IMR-90 (cell line): ENCODE measurements around the gene ESPL1. TPM values are rescaled to one million over a fixed set of nuclear protein-coding genes. Genes with fewer than 3 reads are reported as not detected.

Source experiments
- ATAC-seq: fragments of 200-7000 bp; cut with Tn5 transposase; 2 replicates; pipeline ENCODE4 v1.9.1; 2020; ENCODE audit warnings: low read depth, mild to moderate bottlenecking, moderate library complexity
- BruUV-seq: library from RNA; stranded (reverse); fragments of 400-500 nt; replicated peaks from 2 replicates; lab custom pipeline; 2021; lab: Mats Ljungman, UMichigan
- CTCF ChIA-PET: fragments of 300-600 bp; formaldehyde crosslinking; extraction: SDS; loops from one replicate; lab custom pipeline; 2021; ENCODE audit warnings: antibody characterized with exemption; lab: Yijun Ruan, JAX
- POLR2A ChIA-PET: fragments of 300-600 bp; sonication (Branson Sonifier 250); formaldehyde crosslinking; loops from one replicate; lab custom pipeline; 2022; ENCODE audit warnings: antibody characterized with exemption; ENCODE audit not compliant: unreplicated experiment; lab: Charles Lee
- DNase-seq: peaks from one replicate; pipeline ENCODE4 v3.0.0; 2013
- H2AFZ ChIP-seq: replicated peaks from 2 replicates; pipeline ENCODE3; 2013; ENCODE audit warnings: low read length, mild to moderate bottlenecking; ENCODE audit not compliant: poor library complexity
- H2AK5ac ChIP-seq: 2 replicates; pipeline ENCODE4 v1.6.1; 2013; ENCODE audit warnings: low read depth, low read length, inconsistent platforms
- H2AK9ac ChIP-seq: replicated peaks from 2 replicates; pipeline ENCODE3; 2013; ENCODE audit warnings: mild to moderate bottlenecking, low read depth, low read length, moderate library complexity; ENCODE audit not compliant: poor library complexity
- H2BK120ac ChIP-seq: 2 replicates; pipeline ENCODE4 v1.6.1; 2013; ENCODE audit warnings: low read depth, low read length, inconsistent platforms
- H2BK15ac ChIP-seq: 3 replicates; pipeline ENCODE4 v1.6.1; 2013; ENCODE audit warnings: low read depth, low read length, inconsistent platforms
- H2BK20ac ChIP-seq: 2 replicates; pipeline ENCODE4 v1.6.1; 2013; ENCODE audit warnings: low read depth, mild to moderate bottlenecking, inconsistent platforms, low read length, moderate library complexity
- H2BK5ac ChIP-seq: 2 replicates; pipeline ENCODE4 v1.6.1; 2013; ENCODE audit warnings: mild to moderate bottlenecking, low read depth, low read length, inconsistent platforms; ENCODE audit not compliant: poor library complexity, severe bottlenecking
- H3K14ac ChIP-seq: replicated peaks from 2 replicates; pipeline ENCODE4 v1.6.1; 2013; ENCODE audit warnings: low read depth, low read length, inconsistent platforms
- H3K18ac ChIP-seq: 2 replicates; pipeline ENCODE4 v1.6.1; 2013; ENCODE audit warnings: low read depth, low read length, control low read depth
- H3K23ac ChIP-seq: 2 replicates; pipeline ENCODE4 v1.6.1; 2013; ENCODE audit warnings: low read depth, low read length, inconsistent platforms
- H3K27ac ChIP-seq: 2 replicates; pipeline ENCODE4 v1.5.1; 2013; ENCODE audit warnings: mild to moderate bottlenecking, control low read depth, low read length; ENCODE audit not compliant: insufficient read depth
- H3K27me3 ChIP-seq: 2 replicates; pipeline ENCODE4 v1.6.1; 2013; ENCODE audit warnings: low read length; ENCODE audit not compliant: control insufficient read depth, insufficient read depth
- H3K36me3 ChIP-seq: 2 replicates; pipeline ENCODE4 v1.6.1; 2013; ENCODE audit warnings: low read length, mixed read lengths; ENCODE audit not compliant: control insufficient read depth, insufficient read depth
- H3K4ac ChIP-seq: 2 replicates; pipeline ENCODE4 v1.6.1; 2013; ENCODE audit warnings: low read depth, low read length, inconsistent platforms
- H3K4me1 ChIP-seq: 2 replicates; pipeline ENCODE4 v1.6.1; 2013; ENCODE audit warnings: low read length, mixed read lengths; ENCODE audit not compliant: control insufficient read depth, insufficient read depth
- H3K4me2 ChIP-seq: 2 replicates; pipeline ENCODE4 v1.6.1; 2013; ENCODE audit warnings: low read depth, mild to moderate bottlenecking, control low read depth, low read length, moderate library complexity
- H3K4me3 ChIP-seq: 2 replicates; pipeline ENCODE4 v1.5.1; 2013; ENCODE audit warnings: low read depth, mild to moderate bottlenecking, control low read depth, low read length, moderate library complexity; ENCODE audit not compliant: insufficient read depth
- H3K56ac ChIP-seq: 2 replicates; pipeline ENCODE4 v1.6.1; 2013; ENCODE audit warnings: low read length, inconsistent platforms; ENCODE audit not compliant: insufficient read depth; ENCODE audit errors: extremely low read depth
- H3K79me1 ChIP-seq, 2 experiments: 2 replicates each; pipeline ENCODE4 v1.6.1; 2013; ENCODE audit warnings: low read length in 2 of 2, inconsistent platforms in 1 of 2, low read depth in 1 of 2
- H3K9ac ChIP-seq: 2 replicates; pipeline ENCODE4 v1.6.1; 2013; ENCODE audit warnings: low read depth, low read length, control low read depth
- H3K9me1 ChIP-seq: 2 replicates; pipeline ENCODE4 v1.6.1; 2013; ENCODE audit warnings: low read length, inconsistent platforms; ENCODE audit not compliant: insufficient read depth
- H3K9me3 ChIP-seq: 2 replicates; pipeline ENCODE4 v1.6.1; 2013; ENCODE audit warnings: low read length; ENCODE audit not compliant: control insufficient read depth, insufficient read depth
- H4K20me1 ChIP-seq: 2 replicates; pipeline ENCODE4 v1.6.1; 2013; ENCODE audit warnings: low read length, inconsistent platforms; ENCODE audit not compliant: insufficient read depth
- H4K5ac ChIP-seq: 2 replicates; pipeline ENCODE4 v1.6.1; 2013; ENCODE audit warnings: mild to moderate bottlenecking, low read depth, low read length, control low read depth
- H4K8ac ChIP-seq, 2 experiments: 2 replicates each; pipeline ENCODE4 v1.6.1; 2013; ENCODE audit warnings: low read depth in 2 of 2, low read length in 2 of 2, control low read depth in 1 of 2, inconsistent platforms in 1 of 2
- H4K91ac ChIP-seq: 2 replicates; pipeline ENCODE4 v1.6.1; 2013; ENCODE audit warnings: low read depth, low read length, inconsistent platforms; ENCODE audit not compliant: insufficient read depth
- CTCF ChIP-seq: conservative IDR thresholded peaks from 2 replicates; pipeline ENCODE4 v1.5.1; 2012; ENCODE audit warnings: mild to moderate bottlenecking, low read depth, low read length, improper control_type of control experiment
- FOS ChIP-seq: fragments of 150-350 bp; IDR thresholded peaks from 2 replicates; pipeline ENCODE4 v1.6.1; 2016; ENCODE audit warnings: low read depth, low read length
- MAFK ChIP-seq: IDR thresholded peaks from 2 replicates; pipeline ENCODE4 v1.6.1; 2012; ENCODE audit warnings: low read depth, low read length, improper control_type of control experiment
- RCOR1 ChIP-seq: IDR thresholded peaks from 2 replicates; pipeline ENCODE4 v1.6.1; 2012; ENCODE audit warnings: mild to moderate bottlenecking, low read length, improper control_type of control experiment; ENCODE audit not compliant: insufficient replicate concordance
- WGBS, 2 experiments: methylation state at CpG; one replicate each; pipeline versions ENCODE4 v1.1.5 to v1.1.7; 2013; ENCODE audit warnings: missing lambda C conversion rate in 2 of 2; ENCODE audit not compliant: insufficient read length in 1 of 2; ENCODE audit errors: extremely low coverage in 2 of 2; 5-methylcytosine and 5-hydroxymethylcytosine counted together
- dilution Hi-C: fragments of 300-500 bp; cut with HindIII; formaldehyde crosslinking; loops from one replicate; pipeline ENCODE4 v1.14.3; 2018; ENCODE audit warnings: low sequenced_read_pairs; ENCODE audit not compliant: unreplicated experiment
- in situ Hi-C: fragments of 300-500 bp; cut with MboI; formaldehyde crosslinking; loops from 3 replicates; pipeline ENCODE4 v1.14.3; 2019; ENCODE audit warnings: low sequenced_read_pairs, inconsistent platforms, mixed read lengths
- intact Hi-C: fragments of 100-400 bp; cut with micrococcal nuclease; formaldehyde crosslinking; loops from 2 replicates; pipeline ENCODE4 v1.10.0; 2022
- polyA plus RNA-seq, 3 experiments: library from polyadenylated mRNA; depleted of rRNA; stranded (reverse); fragments of >200 nt; gene quantifications; 2 replicates each; pipeline ENCODE4 v1.2.3, GENCODE V29; 2012; ENCODE audit warnings: low replicate concordance in 1 of 3
- total RNA-seq: library from RNA; depleted of rRNA; stranded (reverse); fragments of >200 nt; gene quantifications from 2 replicates; pipeline ENCODE4 v1.2.3, GENCODE V29; 2012

Gene ESPL1
- total and polyA plus RNA-seq, 2 of the 4 experiments (the other 2 are of a cell fraction), result 6.5 to 9.2 TPM

DNA sequence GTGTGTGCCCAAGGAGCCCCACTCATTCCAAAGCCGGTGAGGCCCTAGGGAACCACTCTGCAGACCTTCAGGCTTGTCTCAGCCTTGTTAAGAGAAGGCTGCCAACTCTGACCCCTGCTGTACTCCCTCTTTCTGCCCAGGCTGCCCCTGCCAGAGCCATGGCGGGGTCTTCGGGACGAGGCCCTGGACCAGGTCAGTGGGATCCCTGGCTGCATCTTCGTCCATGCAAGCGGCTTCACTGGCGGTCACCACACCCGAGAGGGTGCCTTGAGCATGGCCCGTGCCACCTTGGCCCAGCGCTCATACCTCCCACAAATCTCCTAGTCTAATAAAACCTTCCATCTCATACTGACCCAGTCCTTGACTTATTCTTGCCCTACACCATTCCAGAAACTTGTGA, 38.7 kb downstream of the ESPL1 start:
- H3K27me3 ChIP-seq, result no peaks in the 10 kb centered on the region
- H4K5ac ChIP-seq, result no peak overlapping the region
- H3K23ac ChIP-seq, result no peak overlapping the region
- dilution Hi-C loops, result no loop called here
- no peak for ATAC-seq
- TF ChIP-seq FOS (no peak), RCOR1 (no peak), CTCF (no peak), MAFK (no peak)
- H3K36me3 ChIP-seq, result peaks cover 57% of the 10 kb centered on the region
- no peak overlapping the region for H4K8ac ChIP-seq
- no peak overlapping the region for H2BK5ac ChIP-seq
- no peak overlapping the region for H3K4ac ChIP-seq
- POLR2A ChIA-PET, result no interaction called here
- no peak overlapping the region for H3K18ac ChIP-seq
- no peaks in the 10 kb centered on the region; the same call in 1 of the 2 replicates for H4K20me1 ChIP-seq
- no peak overlapping the region for H2BK120ac ChIP-seq
- no peak overlapping the region for H3K27ac ChIP-seq
- in situ Hi-C loops, result no loop called here
- intact Hi-C loops, result no loop called here
- no peaks in the 10 kb centered on the region for H3K4me1 ChIP-seq
- H3K4me2 ChIP-seq, result no peak overlapping the region
- H3K9ac ChIP-seq, result no peak overlapping the region
- H3K56ac ChIP-seq, result no peak overlapping the region
- no peaks in the 10 kb centered on the region for H3K9me3 ChIP-seq
- no peak overlapping the region for H2AK9ac ChIP-seq
- CTCF ChIA-PET, result no interaction called here
- no peak for DNase-seq
- 0 out of 2 replicates have a peak, but pooled peaks cover 10% of the 10 kb centered on the region for H3K9me1 ChIP-seq
- no peak overlapping the region for H2BK15ac ChIP-seq
- peaks cover 6 to 33% of the 10 kb centered on the region in 2 experiments; a peak in 2 of 4 replicates for H3K79me1 ChIP-seq
- BruUV-seq, result no TSS peak
- H4K91ac ChIP-seq, result no peak overlapping the region
- no peak overlapping the region for H2AFZ ChIP-seq
- H2BK20ac ChIP-seq, result no peak overlapping the region
- H3K4me3 ChIP-seq, result no peak overlapping the region
- H3K14ac ChIP-seq, result no peak overlapping the region
- no peak overlapping the region for H2AK5ac ChIP-seq
- WGBS, 2 experiments, result 100% methylated on average over 7 of the region's 10 CpGs; no CpG with 5 or more reads in 1 of the 2 experiments
